Measurements from ENCODE around the gene SF3B4. TPM values are rescaled to one million over a fixed set of nuclear protein-coding genes. Genes with fewer than 3 reads are reported as not detected.

Gene SF3B4
- polyA plus RNA-seq, 1 experiment: 47.6 TPM

- ChIA-PET POLR2A (interaction anchor here (0.6 to 2.4 kb wide), 4 partner anchors 12 to 1267 kb away, joined by 3 to 23 read pairs (median 6); a partner anchor contains a TSS), CTCF (no interaction called here)
- Histone ChIP-seq H3K4me3 (ENCODE audit: low read depth, low read length) (peak within 1 kb of the TSS; percentile 70), H3K27me3 (ENCODE audit: control insufficient read depth, insufficient read depth, low read length) (no peaks in the 10 kb centered on the region), H3K27ac (ENCODE audit: low read depth, low read length) (peak within 1 kb of the TSS; percentile 75), H3K9me3 (ENCODE audit: control insufficient read depth, insufficient read depth, low read length) (peaks cover 7% of the 10 kb centered on the region; the same call in 1 of the 2 replicates)
- no peak for TF ChIP-seq CTCF (IDR thresholded peaks at IDR 0.05; ENCODE audit: low read depth, low read length)
- DNase-seq (ENCODE audit: low read depth, low spot score): peak; percentile 70
Observed at GRCh38 chr1:149899460-149900284, 27.9 kb downstream of the SF3B4 start, which contains the start of gene BOLA1. BOLA1 (plus strand) TSS chr1:149899568; CDS start chr1:149900060, 492 bp downstream.

GRCh38 chr1:149896575-149896974 lies 31.0 kb downstream of the SF3B4 start:
- DNase-seq (ENCODE audit: low read depth, low spot score): no peak
- peaks cover 7% of the 10 kb centered on the region; the same call in 1 of the 2 replicates for H3K9me3 ChIP-seq (ENCODE audit: control insufficient read depth, insufficient read depth, low read length)
- ChIA-PET POLR2A (interaction anchor here (1.0 kb wide), 1 partner anchor 9 kb away, joined by 3 read pairs; a partner anchor contains a TSS), CTCF (no interaction called here)
- no peak for TF ChIP-seq CTCF (IDR thresholded peaks at IDR 0.05; ENCODE audit: low read depth, low read length)
- H3K27ac ChIP-seq (ENCODE audit: low read depth, low read length): no peak overlapping the region
- no peak overlapping the region for H3K4me3 ChIP-seq (ENCODE audit: low read depth, low read length)
- no peaks in the 10 kb centered on the region for H3K27me3 ChIP-seq (ENCODE audit: control insufficient read depth, insufficient read depth, low read length)

GRCh38 chr1:149888999-149889289 lies 38.7 kb downstream of the SF3B4 start:
- ChIA-PET POLR2A (interaction anchor here (0.7 to 4.4 kb wide), 5 partner anchors 10 to 161 kb away, joined by 3 to 25 read pairs (median 20); partner anchors contain the start of genes BOLA1 and SF3B4), CTCF (interaction anchor here (1.1 to 2.1 kb wide), 5 partner anchors 13 to 298 kb away, joined by 3 to 9 read pairs (median 5); no protein-coding TSS in a partner anchor)
- Histone ChIP-seq H3K9me3 (ENCODE audit: control insufficient read depth, insufficient read depth, low read length) (no peaks in the 10 kb centered on the region; the same call in 1 of the 2 replicates), H3K4me3 (ENCODE audit: low read depth, low read length) (peak overlapping the region; percentile 77), H3K27me3 (ENCODE audit: control insufficient read depth, insufficient read depth, low read length) (no peaks in the 10 kb centered on the region), H3K27ac (ENCODE audit: low read depth, low read length) (peak overlapping the region; percentile 99)
- no peak for DNase-seq (ENCODE audit: low read depth, low spot score)
- TF ChIP-seq CTCF (IDR thresholded peaks at IDR 0.05; ENCODE audit: low read depth, low read length): no peak

- Histone ChIP-seq H3K9me3 (ENCODE audit: control insufficient read depth, insufficient read depth, low read length) (no peaks in the 10 kb centered on the region; the same call in 1 of the 2 replicates), H3K27ac (ENCODE audit: low read depth, low read length) (peak overlapping the region; percentile 99), H3K27me3 (ENCODE audit: control insufficient read depth, insufficient read depth, low read length) (no peaks in the 10 kb centered on the region), H3K4me3 (ENCODE audit: low read depth, low read length) (peak overlapping the region; percentile 77)
- CTCF ChIA-PET: interaction anchor here (0.8 to 2.1 kb wide), 10 partner anchors 13 to 299 kb away, joined by 3 to 9 read pairs (median 3); no protein-coding TSS in a partner anchor
- peak; percentile 77 for DNase-seq (ENCODE audit: low read depth, low spot score)
- peak; percentile 63 for TF ChIP-seq CTCF (IDR thresholded peaks at IDR 0.05; ENCODE audit: low read depth, low read length)
- POLR2A ChIA-PET: interaction anchor here (0.6 to 4.4 kb wide), 21 partner anchors 11 to 1393 kb away, joined by 3 to 38 read pairs (median 6); partner anchors contain the start of genes BOLA1, MTMR11, PLEKHO1 and SF3B4
Observed at GRCh38 chr1:149888247-149888998, 39.2 kb downstream of the SF3B4 start.

All from AG04450 (cell line).